ENCODE data around the gene FAM227A.

DNA sequence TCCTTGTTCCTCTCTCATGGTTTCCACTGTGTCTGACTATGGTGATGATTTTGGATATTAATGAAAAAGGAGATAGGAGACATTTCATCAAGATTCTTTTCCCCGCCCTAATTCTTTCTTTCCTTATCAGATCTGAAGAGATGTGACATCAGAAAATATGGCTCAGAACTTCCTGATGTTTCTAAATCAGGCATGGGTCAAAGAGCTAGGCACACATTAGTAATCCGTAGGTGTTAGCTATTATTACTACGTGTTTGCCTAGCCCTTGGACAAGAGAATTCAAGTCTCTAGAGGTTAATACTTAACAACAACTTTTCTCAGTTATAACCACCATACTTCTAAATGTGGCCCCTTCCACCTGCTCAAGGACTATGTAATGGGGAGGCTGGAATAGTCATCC lies 38.7 kb upstream of the FAM227A start:
- TF ChIP-seq CTCF (IDR thresholded peaks at IDR 0.05) (no peak), ZFX (IDR thresholded peaks at IDR 0.05; ENCODE audit: borderline replicate concordance) (no peak)

All from 22Rv1 (cell line).